GM21390 (cell line): ENCODE data around the gene HOMER2.

Source experiments
- ATAC-seq: cut with Tn5 transposase; IDR thresholded peaks from one replicate; pipeline ENCODE4 v1.9.1; 2021; ENCODE audit not compliant: unreplicated experiment

The HOMER2 gene

DNA sequence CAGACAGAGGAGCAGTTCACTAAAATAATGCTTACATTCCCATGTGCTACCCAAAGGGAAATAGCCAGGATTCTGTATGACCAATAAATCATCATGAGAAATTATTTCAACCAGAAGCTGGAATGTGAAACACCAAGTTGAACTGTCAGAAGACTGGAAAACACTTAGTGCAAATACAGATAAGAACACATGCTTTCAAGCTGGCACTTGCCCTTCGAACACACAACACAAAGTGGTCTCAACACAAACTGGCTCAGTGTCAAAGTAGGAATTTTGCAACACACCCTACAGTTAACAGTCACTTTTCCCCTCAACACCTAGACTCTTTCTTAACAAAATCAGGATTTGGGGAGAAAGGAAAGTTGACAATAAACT lies 148.0 kb downstream of the HOMER2 start:
- no peak for ATAC-seq

DNA sequence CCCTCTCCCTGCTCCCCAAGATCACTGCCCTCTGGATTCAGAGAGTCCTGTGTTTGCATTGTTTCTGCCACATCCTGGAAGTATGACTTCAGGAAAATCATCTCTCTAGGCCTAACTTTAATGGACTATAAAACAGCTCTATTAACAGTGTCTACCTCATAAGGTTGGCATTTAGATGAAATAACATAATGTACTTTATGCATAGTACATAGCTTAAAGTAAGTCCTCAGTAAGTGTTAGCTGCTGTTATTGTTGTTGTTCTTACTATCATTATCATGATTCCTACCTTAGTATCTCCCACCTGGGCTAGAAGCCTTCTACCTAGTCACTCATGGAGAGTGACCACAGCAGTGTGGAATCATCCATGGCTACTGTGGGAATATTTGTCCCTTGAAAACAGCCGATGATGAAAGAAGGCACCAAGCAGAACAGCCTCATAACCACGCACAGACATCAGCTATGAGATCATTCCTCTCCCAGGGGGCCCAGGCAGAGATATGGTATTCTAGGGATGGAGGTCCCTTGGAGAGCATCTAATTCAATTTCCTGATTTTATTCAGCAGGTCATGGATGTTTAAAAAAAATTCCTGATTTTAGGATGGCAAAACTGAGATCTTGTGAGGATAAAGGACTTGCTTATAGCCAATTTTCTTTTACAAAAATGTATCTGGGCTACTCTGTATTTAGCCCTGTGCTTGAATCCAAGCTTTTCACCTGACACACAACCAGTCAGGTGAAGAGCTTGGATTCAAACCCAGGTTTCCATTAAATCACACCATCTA lies 148.5 kb downstream of the HOMER2 start:
- no peak for ATAC-seq

DNA sequence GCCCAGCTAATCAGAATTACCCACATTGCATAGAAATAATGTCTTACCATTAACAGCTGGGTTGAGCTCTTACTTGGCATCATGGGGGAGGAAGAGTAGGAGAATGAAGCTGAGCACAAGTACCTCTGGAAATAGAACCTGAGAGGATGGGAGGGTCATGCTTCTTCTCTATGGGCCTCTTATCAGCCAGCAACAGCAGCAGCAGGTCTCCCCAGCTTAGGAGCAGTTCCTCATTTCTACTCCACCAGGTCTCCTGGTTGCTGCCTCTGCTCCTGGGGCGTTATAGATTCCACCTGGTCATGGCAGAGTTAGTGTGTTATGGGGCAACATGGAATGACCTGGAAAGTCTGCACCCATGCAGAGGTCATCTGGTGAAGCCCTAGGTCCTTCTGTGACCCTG lies 150.0 kb downstream of the HOMER2 start:
- no peak for ATAC-seq

DNA sequence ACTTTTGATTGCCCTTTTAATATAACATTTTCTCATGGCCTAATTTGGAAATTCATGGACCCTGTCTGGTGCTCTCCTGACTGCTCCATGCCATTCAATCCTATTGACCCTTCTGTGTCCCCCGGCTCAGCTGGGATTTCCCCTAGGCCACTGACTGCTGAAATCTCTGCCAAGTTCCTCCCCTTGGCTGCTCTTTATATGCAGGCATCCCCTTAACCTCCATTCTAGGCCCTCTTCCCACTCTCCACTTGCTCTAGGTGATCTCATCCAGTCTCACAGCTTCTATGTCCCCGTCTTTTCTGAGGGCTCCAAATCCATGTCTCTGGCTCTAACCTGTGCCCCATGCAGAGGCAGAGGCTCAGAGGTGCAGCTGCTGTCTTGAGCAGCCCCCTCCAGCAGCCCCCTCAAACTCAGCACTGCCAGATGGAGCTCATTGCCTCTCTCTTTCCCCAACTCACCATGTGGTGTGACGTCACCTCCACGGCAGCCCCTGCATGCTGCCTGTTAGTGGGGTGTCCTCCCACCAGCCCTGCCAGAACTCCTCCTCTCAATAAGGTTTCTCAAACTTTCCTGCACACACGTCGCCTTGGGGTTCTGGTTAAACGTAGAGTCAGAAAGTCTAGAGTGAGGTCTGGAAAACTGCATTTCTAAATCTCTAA lies 153.2 kb downstream of the HOMER2 start:
- no peak for ATAC-seq
